Eye (tissue), 1 donor: Measurements from ENCODE around the gene GALNT15.

Experiments
- DNase-seq: peaks from one replicate; pipeline ENCODE4 v3.0.0-alpha.2; 2015

Gene GALNT15

DNA sequence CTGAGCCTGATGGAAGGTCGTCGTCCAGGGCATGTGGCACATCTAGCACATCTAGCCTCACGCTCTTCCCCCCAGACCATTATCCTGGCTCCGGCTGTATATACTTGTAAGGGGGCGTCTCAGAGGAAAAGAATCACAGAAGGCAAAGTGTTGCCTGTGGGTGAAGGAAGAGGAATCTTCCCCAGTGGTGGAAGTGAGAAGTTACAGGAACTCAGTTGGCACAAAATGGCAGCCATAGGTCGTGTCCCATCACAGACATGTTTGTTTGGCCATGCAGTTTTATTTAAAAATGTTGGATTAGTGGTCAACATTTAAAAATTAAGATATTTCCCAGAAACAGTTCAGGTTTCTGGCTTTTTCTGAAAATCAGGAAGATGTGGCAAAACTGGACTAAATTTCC lies 13.6 kb downstream of the GALNT15 start:
- DNase-seq, result no peak

DNA sequence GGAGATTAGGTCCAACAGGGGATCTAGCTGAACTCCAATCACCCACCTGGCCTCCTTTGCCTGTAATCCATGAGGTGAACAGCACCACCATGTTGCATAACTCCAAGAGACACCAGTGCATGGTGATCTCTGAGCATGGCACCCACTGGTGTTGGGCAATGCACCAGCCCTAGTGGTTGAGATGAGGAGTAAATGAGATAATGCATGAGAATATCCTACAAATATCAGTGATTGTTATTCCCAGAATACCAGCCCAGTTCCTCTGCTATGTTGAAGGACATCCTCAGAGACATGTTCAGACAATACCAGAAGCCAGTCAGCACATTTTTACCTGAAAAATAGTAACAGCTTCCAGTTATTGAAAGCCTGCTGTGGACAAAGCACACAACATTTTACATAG lies 14.7 kb downstream of the GALNT15 start:
- DNase-seq, result no peak

DNA sequence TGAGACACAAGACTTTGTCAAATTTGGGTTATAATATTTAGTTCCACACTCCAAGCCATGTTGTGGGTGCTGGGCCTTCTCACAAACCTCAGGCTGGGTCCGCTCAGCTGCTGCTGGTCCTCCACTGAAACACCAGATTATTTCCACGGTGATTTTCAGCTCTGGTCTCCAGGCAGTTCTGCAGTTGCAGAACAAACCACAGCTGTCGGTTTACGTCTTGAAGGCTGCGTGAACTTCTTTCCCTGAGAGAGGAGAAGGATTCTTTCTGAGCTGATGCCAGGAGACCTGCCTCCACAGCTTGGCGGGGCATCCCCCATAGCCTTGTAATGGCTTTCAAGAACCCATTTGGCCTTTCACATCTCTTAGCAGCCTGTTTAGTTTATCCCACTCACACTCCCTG lies 16.2 kb downstream of the GALNT15 start:
- DNase-seq, result no peak

DNA sequence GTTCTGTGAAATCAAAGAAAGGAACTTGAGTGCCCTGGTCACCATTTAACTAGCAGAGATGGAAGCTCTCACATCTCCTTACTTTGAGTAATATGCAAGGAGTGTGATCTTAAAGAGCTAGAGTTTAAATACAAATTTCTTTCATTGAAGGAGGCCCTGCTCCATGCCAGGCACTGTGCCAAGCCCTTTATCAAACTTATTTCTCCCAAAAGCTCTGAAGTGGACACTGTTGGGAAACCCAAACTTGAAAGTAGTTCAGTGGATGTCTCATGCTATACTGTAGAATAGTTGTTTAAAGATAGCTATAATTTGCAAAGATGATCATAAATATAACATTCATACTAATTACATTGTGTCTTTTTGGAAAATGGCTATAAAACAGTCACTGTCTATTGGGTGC lies 17.1 kb downstream of the GALNT15 start:
- DNase-seq, result no peak

DNA sequence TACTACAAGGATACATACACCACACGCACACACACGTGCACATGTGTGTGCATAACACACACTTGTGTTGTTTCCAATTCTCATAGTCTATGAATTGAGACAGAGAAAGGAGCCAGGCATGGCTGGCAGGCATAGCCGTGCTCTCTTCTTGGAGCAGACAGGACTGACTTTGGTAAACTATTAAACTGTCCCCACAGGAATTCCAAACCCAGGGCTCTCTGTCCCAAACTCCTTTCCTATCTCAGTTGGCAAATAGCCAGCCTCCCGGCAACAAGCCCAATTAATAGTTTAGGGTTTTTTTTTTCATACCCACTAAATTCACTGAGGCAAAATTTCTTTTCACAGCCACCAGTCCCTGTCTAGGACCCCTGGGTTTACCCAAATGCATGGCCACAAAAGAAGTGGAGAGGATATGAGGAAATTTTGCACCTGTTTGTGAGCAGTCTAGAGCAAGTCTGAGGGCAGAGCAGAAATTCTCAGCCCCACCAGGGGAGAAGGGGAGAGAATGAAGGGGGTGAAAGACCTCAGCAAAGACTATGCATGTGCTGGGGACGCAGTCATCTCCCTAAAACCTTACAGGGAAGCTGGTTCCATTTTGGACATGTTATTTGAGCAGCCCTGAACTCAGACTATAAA lies 17.8 kb downstream of the GALNT15 start:
- no peak for DNase-seq

DNA sequence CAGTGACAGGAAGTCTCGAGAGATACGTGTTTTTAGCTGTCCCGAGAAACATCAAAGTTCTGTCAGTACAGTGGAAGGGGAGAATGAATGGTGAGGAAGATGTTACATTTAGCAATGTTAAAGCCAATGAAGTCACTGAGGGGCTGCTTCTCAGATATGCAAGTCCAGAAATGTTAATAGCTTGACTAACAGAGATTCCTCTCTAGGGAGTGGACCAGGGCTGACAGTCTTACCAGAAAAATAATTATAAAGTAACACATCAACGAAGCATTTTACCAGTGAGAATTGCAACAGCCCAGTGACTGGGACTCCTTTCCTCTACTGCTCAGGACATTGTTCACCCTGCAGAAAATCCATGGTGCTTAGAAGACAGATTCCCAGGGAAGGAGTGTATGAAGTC lies 23.9 kb downstream of the GALNT15 start:
- no peak for DNase-seq

DNA sequence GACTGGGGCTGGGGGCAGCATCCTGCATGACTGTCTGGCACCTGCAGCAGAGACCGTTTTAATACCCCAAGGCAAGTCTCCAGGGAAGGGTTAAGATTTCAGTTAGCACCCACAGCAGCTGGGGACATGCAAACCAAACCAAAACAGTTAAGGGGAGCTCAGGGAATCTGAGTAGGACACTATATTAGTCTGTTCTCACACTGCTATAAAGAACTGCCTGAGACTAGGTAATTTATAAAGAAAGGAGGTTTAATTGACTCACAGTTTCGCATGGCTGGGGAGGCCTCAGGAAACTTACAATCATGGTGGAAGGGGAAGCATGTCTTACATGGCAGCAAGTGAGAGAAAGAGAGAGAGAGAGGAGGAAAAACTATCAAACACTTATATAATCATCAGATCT lies 25.3 kb downstream of the GALNT15 start:
- DNase-seq, result no peak

DNA sequence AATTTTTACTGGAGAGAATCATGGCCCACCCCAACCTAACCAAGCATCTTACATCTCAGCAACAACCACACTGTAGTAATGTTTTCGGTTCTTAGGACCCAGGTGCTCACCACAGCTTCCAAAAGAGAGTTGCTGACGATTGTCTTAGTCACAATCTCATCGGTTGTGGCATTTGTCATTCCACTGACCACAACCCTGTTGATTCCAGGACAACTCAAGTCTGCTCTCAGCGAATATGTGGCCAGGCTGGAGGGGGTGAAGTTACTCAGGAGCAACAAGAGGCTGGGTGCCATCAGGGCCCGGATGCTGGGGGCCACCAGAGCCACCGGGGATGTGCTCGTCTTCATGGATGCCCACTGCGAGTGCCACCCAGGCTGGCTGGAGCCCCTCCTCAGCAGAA lies 25.9 kb downstream of the GALNT15 start:
- DNase-seq, result no peak

DNA sequence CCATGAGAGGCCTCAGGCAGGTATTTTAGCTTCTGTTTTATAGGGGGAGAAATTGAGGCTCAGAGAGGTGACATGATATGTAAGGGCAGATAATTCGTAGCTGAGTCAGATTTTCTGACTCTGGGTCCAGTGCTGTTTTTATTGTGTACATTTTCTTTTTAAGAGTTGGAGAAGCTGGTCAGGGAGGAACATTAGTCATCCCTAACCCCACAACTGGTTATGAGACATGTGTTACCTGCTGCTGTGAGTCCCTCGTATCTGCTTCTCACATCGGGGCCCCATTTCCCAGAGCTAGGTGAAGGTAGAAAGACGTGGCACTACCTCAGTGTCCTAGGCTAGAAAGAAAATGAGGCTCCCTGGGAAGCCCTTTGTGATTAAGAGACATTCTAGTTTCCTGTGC lies 28.6 kb downstream of the GALNT15 start:
- DNase-seq, result no peak

DNA sequence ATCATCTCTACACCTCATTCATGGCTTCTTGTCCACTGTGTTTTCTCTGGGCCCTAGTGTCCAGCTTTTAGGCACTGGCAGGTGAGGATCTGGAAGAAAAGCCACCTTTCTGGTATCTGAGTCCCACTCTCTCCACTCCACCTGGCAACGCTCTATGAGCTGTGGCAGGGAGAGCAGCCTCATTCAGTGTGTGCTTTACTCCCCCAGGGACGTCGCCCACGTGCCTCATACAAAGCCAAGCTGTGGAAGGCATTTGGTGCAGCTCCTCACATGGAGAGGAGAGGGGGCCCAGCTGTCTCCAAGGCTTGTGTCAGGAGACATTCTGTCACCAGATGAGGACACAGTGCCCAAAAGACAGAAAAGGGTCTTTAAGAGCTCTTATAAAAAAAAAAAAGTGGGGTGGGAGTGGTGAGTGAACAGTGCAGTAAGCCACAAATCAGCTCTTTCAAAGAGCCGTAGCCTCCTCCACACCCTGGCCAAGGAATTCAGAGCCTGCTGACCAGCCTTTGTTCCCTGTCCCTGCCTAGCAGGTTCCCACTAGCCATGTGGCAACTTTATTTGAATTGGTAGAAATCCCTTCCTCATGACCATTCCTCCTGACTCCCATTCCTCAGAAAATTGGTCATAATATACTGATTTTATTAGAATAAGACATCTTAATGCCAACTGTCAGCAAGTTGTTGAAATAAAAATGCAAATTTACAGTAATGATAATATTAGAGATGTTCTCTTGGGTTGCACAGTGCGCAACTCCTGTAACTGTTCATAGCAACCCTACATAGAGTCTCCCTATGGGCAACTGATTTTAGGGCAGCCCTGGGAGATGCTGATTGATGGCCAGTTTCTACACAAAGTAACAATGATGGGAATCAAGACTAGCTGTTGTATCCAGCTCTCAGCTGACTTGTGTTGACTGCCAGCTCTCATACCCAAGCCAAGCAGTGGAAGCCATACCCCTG lies 29.5 kb downstream of the GALNT15 start:
- DNase-seq, result no peak

DNA sequence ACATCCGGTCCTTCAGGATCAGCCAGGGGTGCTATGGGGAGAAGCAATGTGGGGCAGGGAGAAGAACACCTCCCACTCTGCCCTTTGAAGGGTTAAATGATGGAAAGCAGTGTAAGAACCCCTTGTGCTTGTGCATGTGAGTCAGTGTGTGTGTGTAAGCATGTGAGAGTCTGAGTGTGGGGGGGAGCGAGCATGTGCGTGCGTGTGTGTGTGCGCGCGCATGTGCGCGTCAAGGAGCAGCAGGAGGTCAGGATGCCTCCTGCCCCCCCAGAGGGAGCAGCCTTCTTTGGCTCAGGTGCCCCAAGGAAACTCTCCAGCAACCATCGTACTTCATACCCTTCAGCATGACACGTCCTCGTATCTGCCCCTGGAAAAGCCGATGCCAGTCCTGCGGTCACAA lies 30.3 kb downstream of the GALNT15 start:
- no peak for DNase-seq

DNA sequence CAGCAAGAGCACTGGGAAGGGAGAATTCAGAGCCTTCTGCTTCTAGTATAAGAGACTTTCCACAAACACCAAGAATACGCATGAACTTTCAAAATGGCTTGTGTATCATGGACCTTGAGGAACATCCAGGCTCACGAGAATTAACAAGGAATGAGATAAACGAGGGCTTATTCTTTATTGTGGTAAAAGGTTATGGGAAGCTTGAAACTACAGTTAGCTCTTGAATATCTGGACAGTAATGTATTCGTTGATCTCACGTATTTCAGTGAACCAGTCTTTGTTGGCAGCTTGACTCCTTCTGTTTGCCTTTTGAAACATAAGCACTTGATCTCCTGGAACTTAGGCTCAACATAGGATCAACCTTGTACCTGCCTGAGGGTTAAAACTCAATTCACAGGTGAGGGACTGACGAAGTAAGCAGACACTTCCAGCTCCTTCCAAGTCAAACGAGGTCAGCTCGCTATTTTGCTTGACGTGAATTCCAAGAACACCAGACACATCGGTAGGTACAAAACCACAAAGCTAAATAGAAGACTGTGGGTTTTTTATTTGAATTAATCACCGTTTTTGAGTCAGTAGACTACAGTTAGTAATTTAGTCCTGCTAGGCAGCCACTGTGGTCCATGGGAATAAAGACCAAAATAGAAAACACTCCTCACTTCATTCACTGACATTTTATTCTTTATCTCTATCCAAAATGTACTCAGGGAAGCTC lies 30.8 kb downstream of the GALNT15 start:
- no peak for DNase-seq

DNA sequence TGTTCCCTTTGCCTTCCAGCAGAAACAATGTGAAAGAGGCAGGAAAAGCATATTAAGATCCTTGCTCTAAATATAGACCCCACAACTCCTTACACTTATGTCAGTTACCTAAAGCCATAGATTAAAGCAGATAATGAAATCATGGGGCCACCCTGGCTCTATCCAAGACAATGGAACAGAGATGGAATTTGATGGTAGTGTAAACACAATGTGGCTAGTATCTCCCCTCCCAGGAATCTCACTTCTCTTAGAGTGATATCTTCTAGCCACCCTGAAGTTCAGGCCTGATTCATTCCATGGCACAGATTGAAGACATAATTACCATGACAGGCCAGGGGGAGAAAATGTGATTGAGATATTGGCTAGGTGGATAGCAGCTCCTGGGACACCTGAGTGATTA lies 32.6 kb downstream of the GALNT15 start:
- no peak for DNase-seq

DNA sequence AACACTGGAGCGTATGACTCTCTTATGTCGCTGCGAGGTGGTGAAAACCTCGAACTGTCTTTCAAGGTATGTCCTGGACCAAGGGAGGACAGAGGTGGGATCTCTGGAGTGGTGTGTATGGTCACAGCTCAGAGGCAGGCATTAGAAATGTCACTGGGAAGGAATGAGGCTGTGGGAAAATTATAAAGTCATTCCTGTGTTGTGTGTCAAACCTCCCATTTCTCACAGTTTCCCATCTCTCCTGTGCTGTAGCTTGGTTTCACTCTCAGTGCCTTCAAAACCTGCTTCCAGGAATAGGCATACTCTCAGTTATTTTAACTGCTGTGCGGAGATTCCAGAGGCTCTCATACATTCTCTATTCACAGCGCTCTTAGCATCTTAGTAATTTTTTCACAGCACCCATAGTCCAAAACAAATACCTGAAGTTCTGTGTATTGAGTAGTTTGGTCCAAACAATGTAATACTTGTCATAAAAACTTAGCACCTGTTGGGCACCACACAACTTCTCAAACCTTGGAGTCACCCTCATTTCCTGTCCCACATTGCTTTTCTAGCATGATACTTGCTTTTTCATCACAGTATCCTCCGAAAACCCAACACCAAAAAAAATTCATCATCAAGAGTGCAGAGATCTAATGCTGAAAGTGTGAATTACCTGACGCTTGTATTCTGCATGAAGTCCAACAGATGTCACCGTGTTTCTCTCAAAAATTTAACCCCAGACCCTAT lies 36.9 kb downstream of the GALNT15 start:
- DNase-seq, result no peak

DNA sequence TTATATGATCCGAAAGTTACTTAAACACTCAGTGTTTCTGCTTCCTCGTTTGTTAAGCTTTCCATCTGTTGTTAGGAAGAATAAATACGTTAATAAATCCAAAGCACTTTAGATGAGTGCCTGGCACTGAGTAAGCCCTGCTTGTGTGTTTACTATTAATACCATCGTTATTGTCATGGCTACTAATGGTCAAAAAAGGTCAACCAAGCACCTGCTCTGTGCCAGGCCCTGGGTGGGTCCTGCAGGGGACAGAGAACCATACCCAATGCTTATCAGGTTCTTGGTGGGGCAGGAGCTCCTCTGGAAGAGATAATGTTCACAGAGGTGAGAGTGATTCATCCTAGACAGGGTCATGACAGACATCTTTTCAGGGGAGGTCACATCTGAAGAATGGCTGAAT lies 39.9 kb downstream of the GALNT15 start:
- DNase-seq, result no peak

DNA sequence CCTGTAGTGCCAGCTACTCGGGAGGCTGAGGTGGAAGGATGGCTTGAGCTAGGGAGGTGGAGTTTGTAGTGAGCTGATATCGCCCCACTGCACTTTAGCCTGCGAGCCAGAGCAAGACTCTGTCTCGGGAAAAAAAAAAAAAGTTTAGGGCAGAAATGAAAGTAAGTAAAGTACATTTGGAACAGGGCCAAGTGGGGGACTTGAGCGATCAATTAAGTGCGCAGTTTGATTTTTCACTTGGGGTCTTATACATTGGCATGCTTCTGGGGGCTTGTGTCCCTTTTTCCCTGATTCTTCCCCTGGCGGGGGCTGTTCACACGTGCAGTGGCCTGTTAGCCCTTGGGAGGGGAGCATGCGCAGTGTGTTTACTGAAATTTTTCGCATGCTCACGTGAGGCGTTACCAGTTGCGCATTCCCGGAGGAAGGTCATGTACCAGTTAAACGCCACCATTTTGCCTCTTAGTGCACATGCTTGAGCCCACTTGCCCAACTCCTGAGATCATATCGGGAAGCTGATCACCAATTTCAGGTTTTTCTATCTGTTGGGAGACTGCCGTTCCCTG lies 42.0 kb downstream of the GALNT15 start:
- DNase-seq, result no peak

DNA sequence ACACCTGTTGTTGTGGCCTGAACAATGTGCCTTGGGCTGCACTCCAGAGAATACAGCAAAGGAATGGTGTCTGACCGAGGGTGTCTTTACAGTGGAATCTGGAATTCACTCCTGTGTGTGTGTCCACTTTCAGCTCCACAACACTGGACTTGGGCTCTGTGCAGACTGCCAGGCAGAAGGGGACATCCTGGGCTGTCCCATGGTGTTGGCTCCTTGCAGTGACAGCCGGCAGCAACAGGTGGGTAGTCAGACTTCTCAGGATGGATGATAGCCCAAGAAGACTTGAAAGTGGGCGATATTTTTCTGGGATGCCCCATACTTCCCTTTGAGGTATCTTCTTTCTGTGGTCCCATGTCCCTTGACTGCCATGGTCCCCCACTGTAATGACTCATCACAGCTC lies 45.3 kb downstream of the GALNT15 start:
- DNase-seq, result no peak

DNA sequence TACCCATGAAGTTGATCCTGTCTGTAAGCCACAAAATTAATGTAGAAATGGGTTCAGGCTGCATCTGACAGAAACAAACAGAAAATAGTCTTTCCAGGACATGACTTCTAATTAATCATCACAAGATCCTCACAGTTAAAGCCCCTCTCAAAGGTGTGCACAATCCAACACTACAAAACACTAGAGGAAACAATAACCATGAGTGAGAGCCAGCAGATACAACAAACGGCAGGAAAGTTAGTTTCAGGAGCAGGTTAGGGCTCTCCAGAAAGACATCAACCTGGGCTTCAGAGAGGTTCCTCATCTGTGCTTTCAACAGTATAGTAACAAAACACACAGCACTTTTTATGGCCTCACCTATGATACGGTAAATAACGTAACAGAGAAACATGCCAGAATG lies 47.5 kb downstream of the GALNT15 start:
- DNase-seq, result no peak

DNA sequence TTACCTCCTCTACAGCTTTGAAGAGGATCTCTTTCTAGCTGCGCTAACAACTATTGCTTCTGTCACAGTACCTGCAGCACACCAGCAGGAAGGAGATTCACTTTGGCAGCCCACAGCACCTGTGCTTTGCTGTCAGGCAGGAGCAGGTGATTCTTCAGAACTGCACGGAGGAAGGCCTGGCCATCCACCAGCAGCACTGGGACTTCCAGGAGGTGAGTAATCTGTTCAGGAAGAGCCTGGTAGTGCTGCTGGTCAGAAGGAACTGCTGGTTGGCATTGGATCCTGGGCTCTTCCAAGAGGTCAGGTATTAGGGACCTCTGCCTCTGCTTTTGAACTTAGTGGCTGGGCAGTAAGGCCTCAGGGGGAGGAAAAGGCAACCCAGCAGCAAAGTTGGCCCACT lies 48.1 kb downstream of the GALNT15 start:
- DNase-seq, result no peak

DNA sequence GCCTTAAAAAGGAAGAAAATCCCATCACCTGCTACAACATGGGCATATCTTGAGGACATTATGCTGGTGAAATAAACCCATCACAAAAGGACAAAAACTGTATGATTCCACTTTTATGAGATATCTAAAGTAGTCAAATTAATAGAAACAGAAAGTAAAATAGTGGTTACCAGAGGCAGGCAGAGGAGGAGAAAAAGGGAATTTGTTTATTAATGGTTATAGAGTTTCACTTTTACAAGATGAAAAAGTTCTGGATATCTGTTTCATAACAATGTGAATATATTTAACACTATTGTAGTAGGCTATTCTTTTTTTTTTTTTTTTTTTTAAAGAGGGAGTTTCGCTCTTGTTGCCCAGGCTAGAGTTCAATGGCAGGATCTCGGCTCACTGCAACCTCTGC lies 49.8 kb downstream of the GALNT15 start:
- DNase-seq, result no peak

DNA sequence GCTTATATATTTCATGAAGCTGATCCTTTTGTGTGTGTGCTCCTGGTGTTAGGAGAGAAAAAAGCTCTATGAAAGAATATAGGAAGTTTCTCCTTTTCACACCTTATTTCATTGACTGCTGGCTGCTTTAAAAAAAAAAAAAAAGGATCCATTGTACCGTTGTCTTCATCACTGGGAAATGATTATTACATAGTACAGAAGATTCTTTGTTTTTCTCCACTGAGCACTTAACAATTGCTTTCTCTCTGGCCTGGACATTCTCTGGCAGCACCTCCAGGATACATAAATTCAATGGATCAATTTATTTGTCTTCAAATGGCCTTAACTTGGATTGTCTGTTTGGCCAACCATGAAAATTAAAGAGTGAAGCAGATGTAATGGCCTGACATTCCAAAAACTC lies 53.1 kb downstream of the GALNT15 start:
- no peak for DNase-seq

DNA sequence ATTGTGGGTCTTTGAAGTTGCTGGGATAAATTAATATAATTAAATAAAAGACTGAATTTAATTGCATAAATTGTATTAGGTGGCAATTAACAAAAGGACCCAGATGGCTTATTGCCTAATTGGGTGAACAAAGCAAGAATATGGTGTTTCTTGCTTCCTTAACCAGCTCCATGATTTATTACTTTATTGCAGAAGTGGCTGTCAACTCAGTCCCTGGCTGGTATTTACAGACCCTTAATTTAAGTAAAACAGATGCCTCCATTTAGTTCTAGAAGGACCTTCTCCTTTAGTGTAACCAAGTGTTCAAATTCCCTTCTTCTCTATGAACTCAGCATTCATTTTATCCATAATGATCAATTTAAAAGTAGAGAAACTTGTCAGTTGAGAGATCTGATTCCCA lies 55.2 kb downstream of the GALNT15 start:
- DNase-seq, result no peak

DNA sequence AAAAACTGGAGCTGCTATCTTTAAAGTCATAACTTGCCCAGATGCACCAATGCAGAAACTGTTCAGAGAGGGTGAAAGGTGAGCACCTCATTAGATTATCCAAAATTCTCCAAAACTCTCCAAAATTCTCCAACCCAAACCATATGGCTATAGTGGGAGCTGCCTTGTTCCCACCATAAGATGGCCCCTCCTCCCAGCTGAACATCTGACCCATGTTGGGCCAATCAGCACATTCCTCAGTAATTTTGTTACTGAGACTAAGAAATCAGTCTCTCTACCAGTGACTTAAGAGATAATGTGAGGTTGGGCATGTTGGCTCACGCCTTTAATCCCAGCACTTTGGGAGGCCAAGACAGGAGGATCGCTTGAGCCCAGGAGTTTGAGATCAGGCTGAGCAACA lies 57.5 kb downstream of the GALNT15 start:
- DNase-seq, result no peak
